ENCODE data around the gene TLR9. TPM values are rescaled to one million over a fixed set of nuclear protein-coding genes. Genes with fewer than 3 reads are reported as not detected.
"Not testable (repeated sequence)": the region's sequence is repeated elsewhere in the genome, so short reads cannot be mapped to it uniquely, and the experiment has no call there.

TLR9 gene
- total RNA-seq (2014; rRNA removed; shearing (Covaris generic)), result not detected in 2 replicates

GRCh38 chr3:52225452-52226228, at the start of gene TLR9:
TLR9 (minus strand) TSS chr3:52225645; CDS start chr3:52225529, 116 bp downstream.
- H3K36me3 ChIP-seq (replicated peaks; ENCODE audit: control insufficient read depth, insufficient read depth, low read length), result peaks cover 6% of the 10 kb centered on the region
- no peak within 1 kb of the TSS for H3K4me3 ChIP-seq (ENCODE audit: insufficient read depth, low read depth, low read length)
- H3K27me3 ChIP-seq (ENCODE audit: control insufficient read depth, insufficient read depth, low read length), result no peaks in the 10 kb centered on the region
- peak; percentile 58 for DNase-seq

- H3K36me3 ChIP-seq (replicated peaks; ENCODE audit: control insufficient read depth, insufficient read depth, low read length); H3K27me3 ChIP-seq (ENCODE audit: control insufficient read depth, insufficient read depth, low read length); DNase-seq; H3K4me3 ChIP-seq (ENCODE audit: insufficient read depth, low read depth, low read length): not testable (repeated sequence)
Observed at GRCh38 chr3:52274781-52275180, 49.3 kb upstream of the TLR9 start.

- H3K36me3 ChIP-seq (replicated peaks; ENCODE audit: control insufficient read depth, insufficient read depth, low read length), result peaks cover 12% of the 10 kb centered on the region
Observed at GRCh38 chr3:52272831-52273230, 47.4 kb upstream of the TLR9 start.

DNA sequence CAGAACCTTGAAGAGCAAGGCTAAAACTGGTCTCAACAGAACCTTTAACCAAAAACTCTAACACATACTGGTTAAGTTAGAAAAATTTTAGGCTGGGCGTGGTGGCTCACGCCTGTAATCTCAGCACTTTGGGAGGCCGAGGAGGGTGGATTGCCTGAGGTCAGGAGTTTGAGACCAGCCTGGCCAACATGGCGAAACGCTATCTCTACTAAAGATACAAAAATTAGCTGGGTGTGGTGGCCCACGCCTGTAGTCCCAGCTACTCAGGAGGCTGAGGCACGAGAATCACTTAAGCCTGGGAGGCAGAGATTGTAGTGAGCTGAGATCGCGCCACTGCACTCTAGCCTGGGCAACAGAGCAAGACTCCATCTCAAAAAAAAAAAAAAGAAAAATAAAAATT, 46.7 kb upstream of the TLR9 start:
- not testable (repeated sequence) for H3K4me3 ChIP-seq (ENCODE audit: insufficient read depth, low read depth, low read length); H3K27me3 ChIP-seq (ENCODE audit: control insufficient read depth, insufficient read depth, low read length); DNase-seq
- H3K36me3 ChIP-seq (replicated peaks; ENCODE audit: control insufficient read depth, insufficient read depth, low read length), result peaks cover 15% of the 10 kb centered on the region

More at GRCh38 chr3:52272831-52273230, 47.4 kb upstream of the TLR9 start:
- H3K4me3 ChIP-seq (ENCODE audit: insufficient read depth, low read depth, low read length), result no peak overlapping the region
- H3K27me3 ChIP-seq (ENCODE audit: control insufficient read depth, insufficient read depth, low read length), result no peaks in the 10 kb centered on the region
- no peak for DNase-seq

DNA sequence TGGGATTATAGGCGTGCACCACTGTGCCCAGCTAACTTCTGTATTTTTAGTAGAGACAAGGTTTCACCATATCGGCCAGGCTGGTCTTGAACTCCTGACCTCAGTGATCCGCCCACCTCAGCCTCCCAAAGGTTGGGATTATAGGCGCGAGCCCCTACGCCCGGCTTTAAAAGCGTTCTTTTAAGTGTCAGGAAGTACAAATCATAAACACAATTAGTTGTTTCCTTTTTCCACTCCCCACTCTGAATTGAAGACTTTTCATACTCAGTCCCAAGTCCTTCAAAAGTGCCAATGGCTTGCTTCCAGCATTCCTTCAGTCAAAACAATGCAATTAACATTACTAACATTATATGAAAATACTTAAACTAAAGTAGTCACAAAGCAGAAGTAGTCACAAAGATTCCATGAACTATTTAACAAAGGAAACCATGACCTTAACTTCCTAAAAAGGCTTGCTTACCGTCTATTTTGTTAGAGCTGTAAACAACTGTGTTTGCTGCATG, 44.9 kb upstream of the TLR9 start:
- Histone ChIP-seq H3K36me3 (replicated peaks; ENCODE audit: control insufficient read depth, insufficient read depth, low read length) (peaks cover 22% of the 10 kb centered on the region), H3K27me3 (ENCODE audit: control insufficient read depth, insufficient read depth, low read length) (no peaks in the 10 kb centered on the region), H3K4me3 (ENCODE audit: insufficient read depth, low read depth, low read length) (no peak overlapping the region)
- no peak for DNase-seq

- no peak for DNase-seq
- peaks cover 22% of the 10 kb centered on the region for H3K36me3 ChIP-seq (replicated peaks; ENCODE audit: control insufficient read depth, insufficient read depth, low read length)
Observed at GRCh38 chr3:52269776-52270175, 44.3 kb upstream of the TLR9 start.

DNA sequence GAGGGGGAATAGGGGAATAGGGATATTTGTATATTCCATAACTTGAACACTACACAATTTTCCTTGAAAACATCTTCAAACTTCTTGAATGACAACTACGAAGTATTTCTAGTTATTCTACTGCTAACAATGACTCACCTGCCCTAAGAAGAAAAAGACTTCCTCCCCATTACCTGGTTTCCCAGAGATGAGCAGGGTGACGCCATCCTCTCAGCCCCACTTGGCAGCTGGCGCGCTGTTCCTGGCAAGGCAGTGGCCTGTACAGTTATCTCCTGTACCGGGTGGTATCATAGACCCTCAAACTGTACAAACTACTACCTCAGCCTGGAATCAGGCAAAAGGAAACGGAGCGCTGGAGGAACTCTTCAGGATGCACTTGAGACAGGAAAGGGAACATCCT, 42.6 kb upstream of the TLR9 start:
- DNase-seq, result no peak
- H3K4me3 ChIP-seq (ENCODE audit: insufficient read depth, low read depth, low read length), result no peak overlapping the region
- peaks cover 28% of the 10 kb centered on the region for H3K36me3 ChIP-seq (replicated peaks; ENCODE audit: control insufficient read depth, insufficient read depth, low read length)
- no peaks in the 10 kb centered on the region for H3K27me3 ChIP-seq (ENCODE audit: control insufficient read depth, insufficient read depth, low read length)

More at GRCh38 chr3:52269776-52270175, 44.3 kb upstream of the TLR9 start:
- Histone ChIP-seq H3K27me3 (ENCODE audit: control insufficient read depth, insufficient read depth, low read length) (no peaks in the 10 kb centered on the region), H3K4me3 (ENCODE audit: insufficient read depth, low read depth, low read length) (no peak overlapping the region)

- no peak for DNase-seq
- H3K4me3 ChIP-seq (ENCODE audit: insufficient read depth, low read depth, low read length), result no peak overlapping the region
- H3K27me3 ChIP-seq (ENCODE audit: control insufficient read depth, insufficient read depth, low read length), result no peaks in the 10 kb centered on the region
- peaks cover 24% of the 10 kb centered on the region for H3K36me3 ChIP-seq (replicated peaks; ENCODE audit: control insufficient read depth, insufficient read depth, low read length)
Observed at GRCh38 chr3:52265387-52265786, 39.9 kb upstream of the TLR9 start.

- Histone ChIP-seq H3K27me3 (ENCODE audit: control insufficient read depth, insufficient read depth, low read length) (no peaks in the 10 kb centered on the region), H3K4me3 (ENCODE audit: insufficient read depth, low read depth, low read length) (no peak overlapping the region), H3K36me3 (replicated peaks; ENCODE audit: control insufficient read depth, insufficient read depth, low read length) (peaks cover 42% of the 10 kb centered on the region)
- DNase-seq, result no peak
Observed at GRCh38 chr3:52262447-52262846, 37.0 kb upstream of the TLR9 start.

DNA sequence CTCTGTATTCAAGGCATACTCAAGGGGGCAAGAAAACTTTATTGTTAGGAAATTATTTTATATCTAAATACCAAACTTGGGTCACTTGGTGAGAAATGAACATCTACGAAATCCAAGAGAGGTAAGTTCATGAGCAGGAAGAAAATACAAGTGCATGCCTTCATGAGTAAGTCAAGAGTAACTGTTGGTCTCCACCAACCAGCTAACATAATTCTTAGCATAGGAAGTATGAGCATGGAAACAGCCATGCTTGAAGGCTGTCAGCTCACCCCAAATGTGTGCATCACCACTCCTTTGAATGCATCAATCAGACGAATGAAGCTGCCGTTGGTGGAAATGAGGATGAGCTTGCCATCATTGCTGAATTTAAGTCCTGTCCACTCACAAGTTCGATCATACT, 34.0 kb upstream of the TLR9 start:
- Histone ChIP-seq H3K27me3 (ENCODE audit: control insufficient read depth, insufficient read depth, low read length) (no peaks in the 10 kb centered on the region), H3K36me3 (replicated peaks; ENCODE audit: control insufficient read depth, insufficient read depth, low read length) (peaks cover 52% of the 10 kb centered on the region), H3K4me3 (ENCODE audit: insufficient read depth, low read depth, low read length) (no peak overlapping the region)
- DNase-seq, result no peak

DNA sequence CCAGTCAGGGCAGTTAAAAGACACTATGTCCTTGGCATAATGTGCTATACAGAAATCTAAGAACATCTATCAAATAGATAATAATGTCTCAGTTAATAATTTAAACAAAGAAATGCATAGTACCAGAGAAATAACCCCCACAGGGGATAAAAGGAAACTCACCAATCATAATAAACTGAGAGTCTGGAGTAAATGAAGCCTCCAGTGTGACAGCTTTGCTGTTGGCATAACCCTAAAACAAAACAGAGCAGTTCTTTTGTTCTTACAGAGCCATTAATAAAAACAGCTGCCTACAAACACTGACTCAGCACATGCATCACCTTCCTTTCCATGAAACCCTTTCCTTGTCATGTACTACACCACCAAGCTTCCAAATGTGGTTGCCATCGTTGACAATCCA, 33.6 kb upstream of the TLR9 start:
- Histone ChIP-seq H3K4me3 (ENCODE audit: insufficient read depth, low read depth, low read length) (no peak overlapping the region), H3K27me3 (ENCODE audit: control insufficient read depth, insufficient read depth, low read length) (no peaks in the 10 kb centered on the region), H3K36me3 (replicated peaks; ENCODE audit: control insufficient read depth, insufficient read depth, low read length) (peaks cover 53% of the 10 kb centered on the region)
- DNase-seq, result no peak

DNA sequence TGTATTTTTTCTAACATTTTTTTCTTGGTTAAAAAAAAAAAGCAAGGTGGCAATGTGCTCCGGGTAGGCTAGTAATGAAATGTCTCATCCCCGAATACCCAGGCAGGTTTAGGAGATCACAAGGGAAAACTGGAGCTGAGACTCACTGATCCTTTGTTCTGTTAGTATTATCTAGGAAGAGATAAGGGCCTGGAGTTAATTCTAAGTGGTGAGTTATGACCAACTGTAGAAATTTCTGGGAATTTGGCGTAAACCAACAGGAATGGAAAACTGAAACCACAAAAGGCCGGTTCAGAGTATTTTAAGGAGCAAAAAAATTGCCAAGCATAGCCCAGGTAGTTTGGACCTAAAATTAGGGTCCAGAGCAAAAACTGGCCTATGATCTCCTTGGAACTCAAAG, 32.5 kb upstream of the TLR9 start:
- DNase-seq, result no peak
- Histone ChIP-seq H3K27me3 (ENCODE audit: control insufficient read depth, insufficient read depth, low read length) (no peaks in the 10 kb centered on the region), H3K4me3 (ENCODE audit: insufficient read depth, low read depth, low read length) (no peak overlapping the region), H3K36me3 (replicated peaks; ENCODE audit: control insufficient read depth, insufficient read depth, low read length) (peaks cover 58% of the 10 kb centered on the region)

DNA sequence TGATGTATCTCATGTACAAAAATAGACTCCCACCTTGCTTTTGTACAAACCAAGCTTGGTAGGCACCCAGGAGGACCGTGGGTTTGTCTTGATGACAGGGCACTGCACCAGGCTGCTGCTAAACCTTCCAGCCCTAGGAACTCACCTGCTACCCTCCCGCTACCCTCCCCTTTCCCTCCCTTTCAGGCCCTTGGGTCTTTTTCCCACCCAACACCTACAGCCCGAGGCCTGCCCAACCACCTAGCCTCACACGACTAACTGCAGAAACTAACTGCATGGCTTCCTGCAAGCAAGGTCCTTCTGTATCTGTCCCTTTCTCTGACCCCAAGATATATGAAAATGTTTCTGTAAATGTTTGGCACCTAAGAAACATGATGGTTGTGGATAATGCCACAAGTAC, 31.2 kb upstream of the TLR9 start:
- Histone ChIP-seq H3K27me3 (ENCODE audit: control insufficient read depth, insufficient read depth, low read length) (no peaks in the 10 kb centered on the region), H3K4me3 (ENCODE audit: insufficient read depth, low read depth, low read length) (no peak overlapping the region), H3K36me3 (replicated peaks; ENCODE audit: control insufficient read depth, insufficient read depth, low read length) (peaks cover 58% of the 10 kb centered on the region)
- no peak for DNase-seq

GRCh38 chr3:52256159-52256558, 30.7 kb upstream of the TLR9 start:
- no peak for DNase-seq
- Histone ChIP-seq H3K36me3 (replicated peaks; ENCODE audit: control insufficient read depth, insufficient read depth, low read length) (peaks cover 57% of the 10 kb centered on the region), H3K27me3 (ENCODE audit: control insufficient read depth, insufficient read depth, low read length) (no peaks in the 10 kb centered on the region), H3K4me3 (ENCODE audit: insufficient read depth, low read depth, low read length) (no peak overlapping the region)

- Histone ChIP-seq H3K4me3 (ENCODE audit: insufficient read depth, low read depth, low read length) (no peak overlapping the region), H3K36me3 (replicated peaks; ENCODE audit: control insufficient read depth, insufficient read depth, low read length) (peaks cover 55% of the 10 kb centered on the region), H3K27me3 (ENCODE audit: control insufficient read depth, insufficient read depth, low read length) (no peaks in the 10 kb centered on the region)
- DNase-seq, result no peak
Observed at GRCh38 chr3:52254608-52255007, 29.2 kb upstream of the TLR9 start.

Data from H7 (cell line).